ENCODE results near the gene KRABD2.

The KRABD2 gene

GRCh38 chr17:8387914-8388651, 11.6 kb upstream of the KRABD2 start:
- H3K27ac ChIP-seq (ENCODE audit: control insufficient read depth, insufficient read depth, low read length), result no peak overlapping the region
- H2AFZ ChIP-seq (ENCODE audit: control insufficient read depth, low read length), result no peak overlapping the region
- no peaks in the 10 kb centered on the region for H4K20me1 ChIP-seq (ENCODE audit: control insufficient read depth, extremely low read depth, insufficient read depth, low read length)
- FAIRE-seq, result no peak
- no peak for DNase-seq (ENCODE audit: low read depth, low spot score)
- H3K36me3 ChIP-seq (ENCODE audit: control insufficient read depth in 2 of 2, extremely low read depth in 1 of 2, insufficient read depth in 2 of 2, low read length in 2 of 2), result no peaks in the 10 kb centered on the region
- no peaks in the 10 kb centered on the region for H3K79me2 ChIP-seq (ENCODE audit: control insufficient read depth, insufficient read depth, low read length)
- dilution Hi-C loops (cut with MboI; ENCODE audit: extremely low pct_ligation_motif_present, low sequenced_read_pairs), result no loop called here
- no peak overlapping the region for H3K9ac ChIP-seq (ENCODE audit: control insufficient read depth, extremely low read depth, insufficient read depth, low read length)
- no peak overlapping the region for H3K4me2 ChIP-seq (ENCODE audit: control insufficient read depth, extremely low read depth, insufficient read depth, low read depth, low read length)
- H3K27me3 ChIP-seq (ENCODE audit: control insufficient read depth, extremely low read depth, insufficient read depth, low read length), result no peaks in the 10 kb centered on the region
- TF ChIP-seq EZH2 (IDR thresholded peaks at IDR 0.05; ENCODE audit: low read length), result no peak
- TF ChIP-seq CTCF (optimal IDR thresholded peaks at IDR 0.05 in 1 of 3, IDR thresholded peaks at IDR 0.05 in 1 of 3, conservative IDR thresholded peaks at IDR 0.05 in 1 of 3; ENCODE audit: extremely low read depth in 1 of 3, insufficient read depth in 2 of 3, low read length in 3 of 3), result no peak
- H3K9me3 ChIP-seq (ENCODE audit: control insufficient read depth, low read depth, low read length), result no peaks in the 10 kb centered on the region
- peaks cover 27% of the 10 kb centered on the region for H3K4me1 ChIP-seq (ENCODE audit: control insufficient read depth, extremely low read depth, insufficient read depth, low read length)
- no peak overlapping the region for H3K4me3 ChIP-seq (ENCODE audit: control insufficient read depth in 2 of 3, extremely low read depth in 1 of 3, insufficient read depth in 2 of 3, low read depth in 1 of 3, low read length in 3 of 3)
- H3K9me1 ChIP-seq (ENCODE audit: control insufficient read depth, extremely low read depth, insufficient read depth, low read length), result no peaks in the 10 kb centered on the region

- H3K9me1 ChIP-seq (ENCODE audit: control insufficient read depth, extremely low read depth, insufficient read depth, low read length), result no peaks in the 10 kb centered on the region
- H4K20me1 ChIP-seq (ENCODE audit: control insufficient read depth, extremely low read depth, insufficient read depth, low read length), result no peaks in the 10 kb centered on the region
- no peak for TF ChIP-seq CTCF (optimal IDR thresholded peaks at IDR 0.05 in 1 of 3, IDR thresholded peaks at IDR 0.05 in 1 of 3, conservative IDR thresholded peaks at IDR 0.05 in 1 of 3; ENCODE audit: extremely low read depth in 1 of 3, insufficient read depth in 2 of 3, low read length in 3 of 3)
- TF ChIP-seq EZH2 (IDR thresholded peaks at IDR 0.05; ENCODE audit: low read length), result no peak
- DNase-seq (ENCODE audit: low read depth, low spot score) (no peak), FAIRE-seq (no peak)
- H3K9me3 ChIP-seq (ENCODE audit: control insufficient read depth, low read depth, low read length), result no peaks in the 10 kb centered on the region
- H2AFZ ChIP-seq (ENCODE audit: control insufficient read depth, low read length), result no peak overlapping the region
- dilution Hi-C loops (cut with MboI; ENCODE audit: extremely low pct_ligation_motif_present, low sequenced_read_pairs), result no loop called here
- no peak overlapping the region for H3K27ac ChIP-seq (ENCODE audit: control insufficient read depth, insufficient read depth, low read length)
- peaks cover 22% of the 10 kb centered on the region for H3K4me1 ChIP-seq (ENCODE audit: control insufficient read depth, extremely low read depth, insufficient read depth, low read length)
- H3K36me3 ChIP-seq (ENCODE audit: control insufficient read depth in 2 of 2, extremely low read depth in 1 of 2, insufficient read depth in 2 of 2, low read length in 2 of 2), result peaks cover 2 to 3% of the 10 kb centered on the region in 2 experiments
- peaks cover 12% of the 10 kb centered on the region for H3K79me2 ChIP-seq (ENCODE audit: control insufficient read depth, insufficient read depth, low read length)
- no peak overlapping the region for H3K4me3 ChIP-seq (ENCODE audit: control insufficient read depth in 2 of 3, extremely low read depth in 1 of 3, insufficient read depth in 2 of 3, low read depth in 1 of 3, low read length in 3 of 3)
- H3K27me3 ChIP-seq (ENCODE audit: control insufficient read depth, extremely low read depth, insufficient read depth, low read length), result no peaks in the 10 kb centered on the region
- no peak overlapping the region for H3K9ac ChIP-seq (ENCODE audit: control insufficient read depth, extremely low read depth, insufficient read depth, low read length)
- H3K4me2 ChIP-seq (ENCODE audit: control insufficient read depth, extremely low read depth, insufficient read depth, low read depth, low read length), result no peak overlapping the region
Observed at GRCh38 chr17:8386841-8387240, 10.3 kb upstream of the KRABD2 start.
